ENCODE measurements around the gene UGT1A8.

UGT1A8 gene

GRCh38 chr2:233764264-233764663, 146.8 kb downstream of the UGT1A8 start:
- peak overlapping the region in 4 of 11 experiments; percentile 38 to 72 (median 64); a peak in 7 of 22 replicates for H3K4me2 ChIP-seq
- peak overlapping the region in 2 of 11 experiments; percentile 7 to 10; a peak in 1 of 22 replicates for H3K27ac ChIP-seq
- no peaks in the 10 kb centered on the region for H3K27me3 ChIP-seq
- no peak overlapping the region for H3K9ac ChIP-seq
- no peaks in the 10 kb centered on the region for H3K36me3 ChIP-seq
- H4K20me1 ChIP-seq = no peaks in the 10 kb centered on the region
- TF ChIP-seq Cebpa-rat (IDR thresholded peaks at IDR 0.05) = no peak
- peaks cover 0 to 26% (median 0%) of the 10 kb centered on the region in 10 experiments; a peak in 8 of 20 replicates for H3K4me1 ChIP-seq
- H3K4me3 ChIP-seq = no peak overlapping the region
- H3K9me3 ChIP-seq (replicated peaks in 1 of 11) = peaks cover 0 to 4% (median 0%) of the 10 kb centered on the region in 11 experiments; a peak in 2 of 22 replicates

- Histone ChIP-seq H3K27me3 (no peaks in the 10 kb centered on the region), H3K9me3 (replicated peaks in 1 of 11) (0 out of 22 replicates have a peak, but pooled peaks cover 0 to 4% (median 0%) of the 10 kb centered on the region in 11 experiments), H3K4me2 (peak overlapping the region in 4 of 11 experiments; percentile 38 to 72 (median 64); a peak in 7 of 22 replicates), H4K20me1 (no peaks in the 10 kb centered on the region), H3K4me3 (no peak overlapping the region), H3K4me1 (peaks cover 0 to 26% (median 0%) of the 10 kb centered on the region in 10 experiments; a peak in 8 of 20 replicates), H3K36me3 (no peaks in the 10 kb centered on the region), H3K9ac (no peak overlapping the region), H3K27ac (peak overlapping the region in 2 of 11 experiments; percentile 7 to 10; a peak in 1 of 22 replicates)
- TF ChIP-seq Cebpa-rat (IDR thresholded peaks at IDR 0.05) = no peak
Observed at GRCh38 chr2:233764761-233765160, 147.3 kb downstream of the UGT1A8 start.

GRCh38 chr2:233766416-233766815, 149.0 kb downstream of the UGT1A8 start:
- TF ChIP-seq Cebpa-rat (IDR thresholded peaks at IDR 0.05) = no peak
- H3K4me2 ChIP-seq = no peak overlapping the region; a peak in 1 of 22 replicates
- H3K9me3 ChIP-seq (replicated peaks in 1 of 11) = 0 out of 22 replicates have a peak, but pooled peaks cover 0 to 4% (median 0%) of the 10 kb centered on the region in 11 experiments
- no peaks in the 10 kb centered on the region for H4K20me1 ChIP-seq
- H3K4me3 ChIP-seq = no peak overlapping the region
- H3K27ac ChIP-seq = no peak overlapping the region
- no peaks in the 10 kb centered on the region for H3K36me3 ChIP-seq
- peaks cover 0 to 26% (median 0%) of the 10 kb centered on the region in 10 experiments; a peak in 8 of 20 replicates for H3K4me1 ChIP-seq
- no peaks in the 10 kb centered on the region for H3K27me3 ChIP-seq
- H3K9ac ChIP-seq = no peak overlapping the region

GRCh38 chr2:233768076-233768475, 150.6 kb downstream of the UGT1A8 start:
- Histone ChIP-seq H4K20me1 (no peaks in the 10 kb centered on the region), H3K27me3 (no peaks in the 10 kb centered on the region), H3K9me3 (replicated peaks in 1 of 11) (0 out of 22 replicates have a peak, but pooled peaks cover 0 to 4% (median 0%) of the 10 kb centered on the region in 11 experiments), H3K4me1 (peaks cover 0 to 26% (median 0%) of the 10 kb centered on the region in 10 experiments; a peak in 8 of 20 replicates), H3K9ac (no peak overlapping the region), H3K4me2 (no peak overlapping the region), H3K36me3 (no peaks in the 10 kb centered on the region), H3K27ac (no peak overlapping the region), H3K4me3 (no peak overlapping the region)
- TF ChIP-seq Cebpa-rat (IDR thresholded peaks at IDR 0.05) = no peak

- H4K20me1 ChIP-seq = no peaks in the 10 kb centered on the region
- H3K36me3 ChIP-seq = no peaks in the 10 kb centered on the region
- no peak overlapping the region for H3K4me3 ChIP-seq
- H3K4me2 ChIP-seq = no peak overlapping the region
- no peak overlapping the region for H3K27ac ChIP-seq
- no peak for TF ChIP-seq Cebpa-rat (IDR thresholded peaks at IDR 0.05)
- H3K27me3 ChIP-seq = no peaks in the 10 kb centered on the region
- H3K9ac ChIP-seq = no peak overlapping the region
- 0 out of 22 replicates have a peak, but pooled peaks cover 0 to 4% (median 0%) of the 10 kb centered on the region in 11 experiments for H3K9me3 ChIP-seq (replicated peaks in 1 of 11)
- peaks cover 0 to 17% (median 0%) of the 10 kb centered on the region in 10 experiments; a peak in 8 of 20 replicates for H3K4me1 ChIP-seq
Observed at GRCh38 chr2:233769260-233769659, 151.8 kb downstream of the UGT1A8 start.

GRCh38 chr2:233772153-233772552, 154.7 kb downstream of the UGT1A8 start:
- Histone ChIP-seq H3K27ac (no peak overlapping the region), H4K20me1 (no peaks in the 10 kb centered on the region), H3K27me3 (no peaks in the 10 kb centered on the region), H3K9ac (no peak overlapping the region), H3K4me2 (no peak overlapping the region), H3K4me3 (no peak overlapping the region), H3K9me3 (replicated peaks in 1 of 11) (peaks cover 19 to 25% (median 22%) of the 10 kb centered on the region in 11 experiments), H3K36me3 (no peaks in the 10 kb centered on the region; a peak in 2 of 22 replicates), H3K4me1 (no peaks in the 10 kb centered on the region)
- TF ChIP-seq Cebpa-rat (IDR thresholded peaks at IDR 0.05) = no peak

- H3K9ac ChIP-seq = no peak overlapping the region
- H3K36me3 ChIP-seq = no peaks in the 10 kb centered on the region; a peak in 2 of 22 replicates
- H3K27ac ChIP-seq = no peak overlapping the region
- no peaks in the 10 kb centered on the region for H3K27me3 ChIP-seq
- no peak overlapping the region for H3K4me2 ChIP-seq
- no peak overlapping the region for H3K4me3 ChIP-seq
- peaks cover 20 to 29% (median 25%) of the 10 kb centered on the region in 11 experiments for H3K9me3 ChIP-seq (replicated peaks in 1 of 11)
- H4K20me1 ChIP-seq = no peaks in the 10 kb centered on the region
- no peak for TF ChIP-seq Cebpa-rat (IDR thresholded peaks at IDR 0.05)
- no peaks in the 10 kb centered on the region for H3K4me1 ChIP-seq
Observed at GRCh38 chr2:233772583-233772982, 155.2 kb downstream of the UGT1A8 start.

- no peak overlapping the region for H3K27ac ChIP-seq
- H3K9ac ChIP-seq = no peak overlapping the region
- no peaks in the 10 kb centered on the region for H4K20me1 ChIP-seq
- no peaks in the 10 kb centered on the region for H3K27me3 ChIP-seq
- H3K4me3 ChIP-seq = no peak overlapping the region
- TF ChIP-seq Cebpa-rat (IDR thresholded peaks at IDR 0.05) = no peak
- peaks cover 21 to 40% (median 31%) of the 10 kb centered on the region in 11 experiments for H3K9me3 ChIP-seq (replicated peaks in 1 of 11)
- H3K4me2 ChIP-seq = no peak overlapping the region
- no peaks in the 10 kb centered on the region; a peak in 2 of 22 replicates for H3K36me3 ChIP-seq
- H3K4me1 ChIP-seq = no peaks in the 10 kb centered on the region
Observed at GRCh38 chr2:233773854-233774253, 156.4 kb downstream of the UGT1A8 start.

- no peak overlapping the region for H3K4me3 ChIP-seq
- TF ChIP-seq Cebpa-rat (IDR thresholded peaks at IDR 0.05) = no peak
- no peak overlapping the region for H3K9ac ChIP-seq
- no peaks in the 10 kb centered on the region for H4K20me1 ChIP-seq
- H3K27me3 ChIP-seq = no peaks in the 10 kb centered on the region
- H3K36me3 ChIP-seq = no peaks in the 10 kb centered on the region; a peak in 2 of 22 replicates
- H3K4me1 ChIP-seq = no peaks in the 10 kb centered on the region
- H3K4me2 ChIP-seq = no peak overlapping the region
- peaks cover 26 to 55% (median 42%) of the 10 kb centered on the region in 11 experiments for H3K9me3 ChIP-seq (replicated peaks in 1 of 11)
- H3K27ac ChIP-seq = no peak overlapping the region
Observed at GRCh38 chr2:233775414-233775813, 158.0 kb downstream of the UGT1A8 start.

GRCh38 chr2:233778030-233778429, 160.6 kb downstream of the UGT1A8 start, which contains the start of gene MROH2A:
Gene MROH2A (plus strand): TSS chr2:233778330. CDS start chr2:233779359, 1,029 bp downstream.
- Histone ChIP-seq H3K4me2 (no peak within 1 kb of the TSS), H3K27ac (no peak within 1 kb of the TSS), H3K27me3 (no peaks in the 10 kb centered on the region), H3K9me3 (replicated peaks in 1 of 11) (peaks cover 31 to 61% (median 49%) of the 10 kb centered on the region in 11 experiments), H4K20me1 (no peaks in the 10 kb centered on the region), H3K4me3 (no peak within 1 kb of the TSS), H3K36me3 (no peaks in the 10 kb centered on the region; a peak in 2 of 22 replicates), H3K9ac (no peak within 1 kb of the TSS), H3K4me1 (no peaks in the 10 kb centered on the region)
- TF ChIP-seq Cebpa-rat (IDR thresholded peaks at IDR 0.05) = no peak
